ENCODE measurements around the gene WFS1.

- no peak for TF ChIP-seq POLR2AphosphoS5 (IDR thresholded peaks at IDR 0.05; ENCODE audit: low read depth, low read length)
- no peak for TF ChIP-seq POLR2A (IDR thresholded peaks at IDR 0.05; ENCODE audit: low read depth, low read length)
- no peak for TF ChIP-seq TAF1 (IDR thresholded peaks at IDR 0.05; ENCODE audit: low read depth, low read length)
- no peak for TF ChIP-seq PAX5 (IDR thresholded peaks at IDR 0.05; ENCODE audit: insufficient read depth, low read length, severe bottlenecking)
Measured at GRCh38 chr4:6258741-6259140, 10.9 kb upstream of the WFS1 start.
